Naive B cell (primary cell): ENCODE data around the gene PPME1. TPM values are rescaled to one million over a fixed set of nuclear protein-coding genes. Genes with fewer than 3 reads are reported as not detected.

ENCODE experiments used
- ATAC-seq, 2 donors: fragments of 150-1000 bp; cut with Tn5 transposase; 2 replicates each; pipeline ENCODE4 v1.10.0; 2021; ENCODE audit warnings: low read depth in 2 of 2, mild to moderate bottlenecking in 2 of 2, moderate library complexity in 2 of 2
- DNase-seq: peaks from one replicate; pipeline ENCODE4 v3.0.0; 2022
- H3K27ac Mint-ChIP-seq, 6 donors: one replicate each; pipeline ENCODE4 v1.8.0; 2020 to 2022; ENCODE audit warnings: mild to moderate bottlenecking in 6 of 6, mixed read lengths in 6 of 6, moderate library complexity in 5 of 6, inconsistent platforms in 2 of 6
- H3K27me3 Mint-ChIP-seq, 3 donors: one replicate each; pipeline ENCODE4 v1.8.0; 2021 to 2022; ENCODE audit warnings: mixed read lengths in 3 of 3, mild to moderate bottlenecking in 1 of 3
- H3K36me3 Mint-ChIP-seq, 2 donors: one replicate each; pipeline ENCODE4 v1.8.0; 2020 to 2022; ENCODE audit warnings: mixed read lengths in 2 of 2, inconsistent platforms in 1 of 2, mild to moderate bottlenecking in 1 of 2
- H3K4me1 Mint-ChIP-seq, 3 donors: one replicate each; pipeline ENCODE4 v1.8.0; 2020 to 2022; ENCODE audit warnings: mixed read lengths in 3 of 3, inconsistent platforms in 1 of 3, mild to moderate bottlenecking in 1 of 3, moderate library complexity in 1 of 3
- H3K4me3 Mint-ChIP-seq, 8 donors: one replicate each; pipeline ENCODE4 v1.8.0; 2020 to 2022; ENCODE audit warnings: mild to moderate bottlenecking in 8 of 8, mixed read lengths in 8 of 8, moderate library complexity in 8 of 8, inconsistent platforms in 2 of 8
- H3K9me3 Mint-ChIP-seq, 7 donors: one replicate each; pipeline ENCODE4 v1.8.0; 2020 to 2022; ENCODE audit warnings: mixed read lengths in 7 of 7, mild to moderate bottlenecking in 5 of 7, inconsistent platforms in 2 of 7, moderate library complexity in 1 of 7
- polyA plus RNA-seq, 6 donors: library from polyadenylated mRNA; unstranded; fragments of 300-500 nt; fragmentation: Illumina TruSeq; gene quantifications; one replicate each; pipeline ENCODE4 v1.2.3, GENCODE V29; 2021; ENCODE audit warnings: low read depth in 6 of 6

Gene PPME1
- polyA plus RNA-seq, 6 donors from 2014 or later: 5.4 to 12.7 (median 10.7) TPM

GRCh38 chr11:74171997-74172396, 908 bp downstream of the PPME1 start:
- Mint-ChIP-seq H3K4me1 (peaks cover 4 to 6% (median 5%) of the 10 kb centered on the region in 3 donors), H3K27ac (no peak overlapping the region)

GRCh38 chr11:74175920-74176319, 4.8 kb downstream of the PPME1 start:
- H3K4me3 Mint-ChIP-seq: no peak overlapping the region
- no peaks in the 10 kb centered on the region for H3K36me3 Mint-ChIP-seq
- H3K27me3 Mint-ChIP-seq: no peaks in the 10 kb centered on the region
- H3K27ac Mint-ChIP-seq: no peak overlapping the region
- no peaks in the 10 kb centered on the region for H3K9me3 Mint-ChIP-seq
- no peak for DNase-seq
- no peak for ATAC-seq
- peaks cover 0 to 5% (median 4%) of the 10 kb centered on the region in 3 donors for H3K4me1 Mint-ChIP-seq

More at GRCh38 chr11:74171997-74172396, 908 bp downstream of the PPME1 start:
- H3K27me3 Mint-ChIP-seq: no peaks in the 10 kb centered on the region
- ATAC-seq (no peak), DNase-seq (no peak)
- H3K4me3 Mint-ChIP-seq: no peak overlapping the region
- H3K36me3 Mint-ChIP-seq: peaks cover 0 to under 1% of the 10 kb centered on the region in 2 donors
- H3K9me3 Mint-ChIP-seq: no peaks in the 10 kb centered on the region

GRCh38 chr11:74179234-74180052, 8.4 kb downstream of the PPME1 start:
- Mint-ChIP-seq H3K27ac (no peak overlapping the region), H3K4me1 (peaks cover 1 to 4% (median 3%) of the 10 kb centered on the region in 3 donors), H3K9me3 (no peaks in the 10 kb centered on the region), H3K4me3 (no peak overlapping the region), H3K27me3 (no peaks in the 10 kb centered on the region), H3K36me3 (no peaks in the 10 kb centered on the region)
- DNase-seq: no peak
- no peak for ATAC-seq

GRCh38 chr11:74182635-74183034, 11.5 kb downstream of the PPME1 start:
- ATAC-seq (no peak), DNase-seq (no peak)
- H3K4me3 Mint-ChIP-seq: no peak overlapping the region
- peaks cover 0 to 12% of the 10 kb centered on the region in 2 donors for H3K36me3 Mint-ChIP-seq
- no peaks in the 10 kb centered on the region for H3K9me3 Mint-ChIP-seq
- no peaks in the 10 kb centered on the region for H3K27me3 Mint-ChIP-seq
- peak overlapping the region in 1 of 6 donors; percentile 75 for H3K27ac Mint-ChIP-seq
- H3K4me1 Mint-ChIP-seq: peaks cover 4 to 5% (median 5%) of the 10 kb centered on the region in 3 donors

GRCh38 chr11:74185285-74185684, 14.2 kb downstream of the PPME1 start:
- peaks cover 0 to 3% (median 0%) of the 10 kb centered on the region in 7 donors for H3K9me3 Mint-ChIP-seq
- H3K27ac Mint-ChIP-seq: peak overlapping the region in 1 of 6 donors; percentile 42
- ATAC-seq (no peak), DNase-seq (no peak)
- H3K4me1 Mint-ChIP-seq: peaks cover 5 to 6% (median 5%) of the 10 kb centered on the region in 3 donors
- no peak overlapping the region for H3K4me3 Mint-ChIP-seq
- peaks cover 3 to 18% of the 10 kb centered on the region in 2 donors for H3K36me3 Mint-ChIP-seq
- H3K27me3 Mint-ChIP-seq: no peaks in the 10 kb centered on the region

- no peak overlapping the region for H3K27ac Mint-ChIP-seq
- H3K9me3 Mint-ChIP-seq: peaks cover 0 to 7% (median 4%) of the 10 kb centered on the region in 7 donors
- no peak overlapping the region for H3K4me3 Mint-ChIP-seq
- no peaks in the 10 kb centered on the region for H3K27me3 Mint-ChIP-seq
- H3K4me1 Mint-ChIP-seq: peaks cover 5 to 6% (median 5%) of the 10 kb centered on the region in 3 donors
- ATAC-seq (no peak), DNase-seq (no peak)
- H3K36me3 Mint-ChIP-seq: peaks cover 7 to 22% of the 10 kb centered on the region in 2 donors
These were observed 14.6 kb downstream of the PPME1 start for GRCh38 chr11:74185695-74186094.

- Mint-ChIP-seq H3K4me1 (peaks cover 0 to 11% (median 9%) of the 10 kb centered on the region in 3 donors), H3K36me3 (peaks cover 13 to 14% of the 10 kb centered on the region in 2 donors), H3K9me3 (peaks cover 6 to 21% (median 12%) of the 10 kb centered on the region in 7 donors), H3K4me3 (no peak overlapping the region), H3K27ac (no peak overlapping the region), H3K27me3 (no peaks in the 10 kb centered on the region)
- ATAC-seq: no peak
- no peak for DNase-seq
These were observed 24.7 kb downstream of the PPME1 start for GRCh38 chr11:74195828-74196227.

- Mint-ChIP-seq H3K36me3 (peaks cover 11 to 13% of the 10 kb centered on the region in 2 donors), H3K27me3 (no peaks in the 10 kb centered on the region), H3K4me1 (peaks cover 0 to 11% (median 9%) of the 10 kb centered on the region in 3 donors), H3K4me3 (no peak overlapping the region), H3K9me3 (peaks cover 4 to 19% (median 11%) of the 10 kb centered on the region in 7 donors), H3K27ac (no peak overlapping the region)
- ATAC-seq (no peak), DNase-seq (no peak)
These were observed 25.8 kb downstream of the PPME1 start for GRCh38 chr11:74196781-74197486.

GRCh38 chr11:74203966-74204365, 32.9 kb downstream of the PPME1 start:
- DNase-seq: no peak
- peaks cover 23 to 32% of the 10 kb centered on the region in 2 donors for H3K36me3 Mint-ChIP-seq

GRCh38 chr11:74204701-74205100, 33.6 kb downstream of the PPME1 start:
- H3K27ac Mint-ChIP-seq: no peak overlapping the region
- peaks cover 0 to under 1% (median 0%) of the 10 kb centered on the region in 7 donors for H3K9me3 Mint-ChIP-seq
- H3K4me3 Mint-ChIP-seq: no peak overlapping the region
- ATAC-seq: no peak
- H3K27me3 Mint-ChIP-seq: no peaks in the 10 kb centered on the region
- peaks cover 26 to 32% of the 10 kb centered on the region in 2 donors for H3K36me3 Mint-ChIP-seq
- no peaks in the 10 kb centered on the region for H3K4me1 Mint-ChIP-seq
- no peak for DNase-seq

More at GRCh38 chr11:74203966-74204365, 32.9 kb downstream of the PPME1 start:
- H3K9me3 Mint-ChIP-seq: peaks cover 0 to 8% (median 2%) of the 10 kb centered on the region in 7 donors
- peaks cover 0 to 3% (median 2%) of the 10 kb centered on the region in 3 donors for H3K4me1 Mint-ChIP-seq
- no peak for ATAC-seq
- H3K4me3 Mint-ChIP-seq: no peak overlapping the region
- H3K27me3 Mint-ChIP-seq: no peaks in the 10 kb centered on the region
- no peak overlapping the region for H3K27ac Mint-ChIP-seq

- no peak overlapping the region for H3K4me3 Mint-ChIP-seq
- ATAC-seq: no peak
These were observed 34.1 kb downstream of the PPME1 start for GRCh38 chr11:74205181-74205580.

GRCh38 chr11:74206746-74207145, 35.7 kb downstream of the PPME1 start:
- H3K4me1 Mint-ChIP-seq: peaks cover 0 to under 1% (median 0%) of the 10 kb centered on the region in 3 donors
- H3K4me3 Mint-ChIP-seq: no peak overlapping the region
- no peak overlapping the region for H3K27ac Mint-ChIP-seq
- H3K27me3 Mint-ChIP-seq: no peaks in the 10 kb centered on the region
- ATAC-seq (no peak), DNase-seq (no peak)
- peaks cover 32 to 43% of the 10 kb centered on the region in 2 donors for H3K36me3 Mint-ChIP-seq
- H3K9me3 Mint-ChIP-seq: peaks cover 0 to under 1% (median 0%) of the 10 kb centered on the region in 7 donors

More at GRCh38 chr11:74205181-74205580, 34.1 kb downstream of the PPME1 start:
- Mint-ChIP-seq H3K27ac (no peak overlapping the region), H3K4me1 (no peaks in the 10 kb centered on the region), H3K36me3 (peaks cover 27 to 34% of the 10 kb centered on the region in 2 donors), H3K9me3 (no peaks in the 10 kb centered on the region), H3K27me3 (no peaks in the 10 kb centered on the region)
- DNase-seq: no peak

GRCh38 chr11:74208507-74208906, 37.4 kb downstream of the PPME1 start:
- Mint-ChIP-seq H3K27ac (peak overlapping the region in 1 of 6 donors; percentile 8), H3K4me1 (peaks cover 0 to 4% (median 0%) of the 10 kb centered on the region in 3 donors), H3K36me3 (peaks cover 47 to 48% of the 10 kb centered on the region in 2 donors), H3K27me3 (no peaks in the 10 kb centered on the region), H3K9me3 (peaks cover 2 to 11% (median 3%) of the 10 kb centered on the region in 7 donors), H3K4me3 (no peak overlapping the region)
- DNase-seq (no peak), ATAC-seq (no peak)
